Tibial nerve (tissue), 4 donors: ENCODE data around the gene ITGA4.

Experiments used
- EP300 ChIP-seq, 2 donors: sonication (generic); formaldehyde crosslinking; IDR thresholded peaks; one replicate each; pipeline ENCODE4 v1.6.1; 2017; ENCODE audit warnings: antibody characterized with exemption in 2 of 2, mild to moderate bottlenecking in 1 of 2
- POLR2A ChIP-seq, 2 donors: fragments of 450-650 bp; IDR thresholded peaks; one replicate each; pipeline ENCODE4 v1.6.1; 2017; ENCODE audit warnings: antibody characterized with exemption in 2 of 2, mild to moderate bottlenecking in 2 of 2, moderate library complexity in 2 of 2
- TF ChIP-seq, protein P1 (sequence below), 5 experiments: fragments of 200-600 bp in 3 of 5; fragments of 450-650 bp in 2 of 5; sonication (generic) in 3 of 5; IDR thresholded peaks; one replicate each; pipeline ENCODE4 v1.5.1; 2016 to 2019; ENCODE audit warnings: antibody characterized with exemption in 5 of 5, mild to moderate bottlenecking in 3 of 5, moderate library complexity in 2 of 5

DNA sequence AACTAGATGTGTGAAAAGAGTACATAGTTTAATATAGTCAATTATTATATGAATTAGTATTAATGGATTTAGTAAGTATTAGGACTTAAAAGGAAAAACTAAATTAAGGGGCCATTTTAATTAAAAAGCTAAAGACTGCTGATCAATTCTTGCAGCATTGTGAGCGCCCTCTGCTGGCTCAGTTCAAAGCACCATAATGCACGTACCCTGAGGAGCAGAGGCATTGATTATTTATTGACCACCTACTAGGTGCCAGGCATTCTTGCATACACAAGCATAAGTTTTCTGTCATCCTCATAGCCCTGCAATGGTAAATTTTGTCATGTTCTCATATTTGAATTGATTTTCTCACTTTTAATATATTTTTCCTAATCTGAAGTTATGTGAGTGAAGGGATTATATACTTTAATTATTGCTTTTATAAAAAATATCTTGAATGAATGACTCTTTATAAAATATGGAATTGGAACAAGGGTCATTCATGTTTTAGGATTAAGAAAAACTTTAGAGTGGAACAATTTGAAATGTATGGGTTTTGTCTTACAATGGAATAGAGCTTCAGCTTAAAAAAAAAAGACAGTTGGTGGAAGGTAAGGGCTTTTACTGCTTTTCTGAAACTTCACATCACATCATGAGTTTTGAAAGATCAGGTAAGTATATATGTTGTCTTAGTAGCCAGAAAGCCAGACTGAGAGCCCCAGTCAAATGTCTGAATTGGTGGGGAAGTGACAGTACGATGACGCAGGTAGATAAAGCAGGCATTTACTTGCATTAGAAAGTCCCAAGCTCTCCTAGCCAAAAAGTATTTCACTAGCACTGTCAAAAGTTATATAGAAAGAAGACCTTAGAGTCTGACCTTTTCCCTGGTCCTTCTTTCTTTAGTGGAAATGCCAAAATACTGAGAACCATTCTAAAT lies 9.7 kb downstream of the ITGA4 start:
- TF ChIP-seq, protein P1, sequence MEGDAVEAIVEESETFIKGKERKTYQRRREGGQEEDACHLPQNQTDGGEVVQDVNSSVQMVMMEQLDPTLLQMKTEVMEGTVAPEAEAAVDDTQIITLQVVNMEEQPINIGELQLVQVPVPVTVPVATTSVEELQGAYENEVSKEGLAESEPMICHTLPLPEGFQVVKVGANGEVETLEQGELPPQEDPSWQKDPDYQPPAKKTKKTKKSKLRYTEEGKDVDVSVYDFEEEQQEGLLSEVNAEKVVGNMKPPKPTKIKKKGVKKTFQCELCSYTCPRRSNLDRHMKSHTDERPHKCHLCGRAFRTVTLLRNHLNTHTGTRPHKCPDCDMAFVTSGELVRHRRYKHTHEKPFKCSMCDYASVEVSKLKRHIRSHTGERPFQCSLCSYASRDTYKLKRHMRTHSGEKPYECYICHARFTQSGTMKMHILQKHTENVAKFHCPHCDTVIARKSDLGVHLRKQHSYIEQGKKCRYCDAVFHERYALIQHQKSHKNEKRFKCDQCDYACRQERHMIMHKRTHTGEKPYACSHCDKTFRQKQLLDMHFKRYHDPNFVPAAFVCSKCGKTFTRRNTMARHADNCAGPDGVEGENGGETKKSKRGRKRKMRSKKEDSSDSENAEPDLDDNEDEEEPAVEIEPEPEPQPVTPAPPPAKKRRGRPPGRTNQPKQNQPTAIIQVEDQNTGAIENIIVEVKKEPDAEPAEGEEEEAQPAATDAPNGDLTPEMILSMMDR (IDR thresholded peaks at IDR 0.05), result peak; percentile 41 to 87 (median 61)
- TF ChIP-seq POLR2A (IDR thresholded peaks at IDR 0.05) (no peak), EP300 (IDR thresholded peaks at IDR 0.05) (no peak)
